Urothelium cell line (cell line): ENCODE results near the gene NGB.

Experiments used
- DNase-seq: peaks from one replicate; pipeline ENCODE4 v3.0.0; 2011; ENCODE audit warnings: low spot score, mixed read lengths
- FAIRE-seq: peaks from 2 replicates; lab custom pipeline; 2011; peaks lifted over from hg19 to GRCh38; lab: Jason Lieb, UNC

Gene NGB

DNA sequence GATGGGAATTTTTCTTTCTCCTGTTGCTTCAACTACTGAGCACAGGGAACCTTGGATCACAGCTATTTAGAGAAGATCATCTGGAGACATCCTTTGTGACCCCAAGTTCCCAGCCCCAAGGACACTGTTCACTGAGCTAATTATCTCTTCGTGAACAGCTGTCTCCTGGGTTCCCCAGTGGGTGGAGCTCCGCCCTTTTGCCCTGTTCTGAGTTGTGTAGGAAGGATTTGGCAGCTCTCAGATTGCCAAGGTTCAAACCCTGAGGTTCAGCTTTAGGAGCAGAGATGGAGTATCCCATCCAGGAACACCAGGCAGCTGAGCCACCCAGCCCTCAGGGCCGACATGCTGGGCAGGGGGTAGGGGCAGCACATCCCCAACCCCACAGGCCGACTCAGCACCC, 32.0 kb downstream of the NGB start:
- DNase-seq, result no peak
- FAIRE-seq, result no peak

DNA sequence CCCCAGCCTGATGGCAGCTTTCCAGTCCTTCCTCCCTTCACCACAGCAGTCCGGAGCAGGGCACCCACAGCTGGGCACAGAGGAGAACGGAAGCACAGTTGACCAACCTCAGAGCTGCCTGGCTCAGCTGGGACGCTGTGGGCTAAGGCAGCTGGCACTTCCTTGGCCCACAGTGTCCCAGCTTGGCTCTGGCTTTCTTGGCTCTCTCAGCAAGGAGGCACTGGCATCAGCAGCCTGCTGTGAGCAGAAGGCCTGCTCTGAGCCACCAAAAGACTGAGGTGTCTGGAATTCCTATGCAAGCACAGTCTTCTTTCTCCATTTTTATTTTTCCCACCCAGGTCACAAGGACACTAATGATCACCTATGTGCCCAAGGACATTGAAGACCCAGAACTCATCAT, 32.6 kb downstream of the NGB start:
- FAIRE-seq (no peak), DNase-seq (no peak)

DNA sequence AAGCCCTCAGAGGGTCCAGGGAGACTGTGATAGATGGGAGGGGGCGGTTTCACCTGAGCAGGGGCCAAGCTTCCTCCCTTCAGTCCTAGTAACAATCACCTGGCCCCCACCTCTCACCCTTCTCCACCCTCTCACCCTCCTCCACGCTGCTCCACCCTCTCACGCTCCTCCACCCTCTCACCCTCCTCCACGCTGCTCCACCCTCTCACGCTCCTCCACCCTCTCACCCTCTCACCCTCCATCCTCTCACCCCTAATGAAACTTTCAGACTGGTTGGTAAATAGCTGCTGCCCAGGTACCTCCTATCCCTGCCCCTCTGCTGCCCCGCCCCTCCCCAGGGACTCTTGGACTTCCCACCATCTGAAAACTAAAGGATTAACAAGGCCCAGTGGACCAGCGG, 34.2 kb downstream of the NGB start:
- DNase-seq (no peak), FAIRE-seq (no peak)

DNA sequence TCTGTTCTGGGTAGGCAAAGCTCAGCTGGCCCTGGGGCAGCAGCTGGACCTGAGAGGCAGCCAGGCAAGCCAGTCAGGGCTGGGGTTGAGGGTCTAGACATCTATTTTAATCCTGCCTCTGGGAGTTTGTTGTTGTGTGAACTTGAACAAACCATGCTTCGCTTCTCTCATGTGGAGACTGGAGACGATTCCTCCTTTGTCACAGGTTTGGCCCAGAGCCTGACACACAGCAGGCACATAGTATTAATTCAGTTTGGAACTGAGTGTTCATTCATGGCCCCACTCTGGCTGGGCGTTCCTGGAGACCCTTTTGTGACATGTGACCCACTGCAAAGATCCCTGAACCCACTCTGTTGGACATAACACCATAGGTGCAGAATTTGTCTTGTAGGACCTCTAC, 39.3 kb downstream of the NGB start:
- peak; percentile 74 for FAIRE-seq
- DNase-seq, result no peak

DNA sequence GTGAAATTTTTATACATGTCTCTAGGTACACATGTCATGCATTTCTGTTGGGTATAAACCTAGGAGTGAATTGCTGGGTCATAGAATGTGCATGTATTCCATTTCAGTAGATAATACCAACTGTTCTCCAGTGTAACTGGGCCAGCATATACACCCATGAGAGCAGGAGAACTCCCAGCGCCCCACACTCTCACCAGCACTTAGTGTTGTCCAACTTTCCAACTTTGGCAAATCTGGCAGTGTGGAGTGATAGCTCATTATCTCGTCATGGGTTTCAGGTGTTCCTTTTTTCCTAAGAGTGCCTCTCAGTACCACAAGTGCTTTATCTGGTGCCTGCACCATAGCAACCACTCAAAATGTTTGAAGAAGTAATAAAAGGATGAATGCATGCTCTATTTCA, 40.1 kb downstream of the NGB start:
- no peak for DNase-seq
- no peak for FAIRE-seq

DNA sequence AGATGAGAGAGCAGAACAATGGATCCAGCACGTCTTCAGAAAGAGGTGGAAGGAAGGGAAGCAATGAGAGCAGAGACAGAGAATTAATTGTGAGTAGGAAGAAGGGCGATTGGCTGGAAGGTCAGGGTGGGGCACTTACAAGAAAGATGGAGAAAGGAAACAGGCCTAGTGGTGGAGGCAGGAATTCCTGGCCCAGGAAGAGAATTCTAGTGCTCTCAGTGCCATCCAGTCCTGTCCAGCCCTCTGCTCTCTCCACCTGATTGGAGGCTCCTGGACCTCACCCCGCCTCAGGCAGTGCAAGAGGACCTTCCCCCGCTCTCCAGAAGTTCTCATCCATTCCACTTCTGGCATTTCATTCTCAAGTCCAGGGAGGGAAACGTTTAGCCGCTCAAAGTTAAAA, 43.0 kb downstream of the NGB start:
- FAIRE-seq, result no peak
- no peak for DNase-seq

DNA sequence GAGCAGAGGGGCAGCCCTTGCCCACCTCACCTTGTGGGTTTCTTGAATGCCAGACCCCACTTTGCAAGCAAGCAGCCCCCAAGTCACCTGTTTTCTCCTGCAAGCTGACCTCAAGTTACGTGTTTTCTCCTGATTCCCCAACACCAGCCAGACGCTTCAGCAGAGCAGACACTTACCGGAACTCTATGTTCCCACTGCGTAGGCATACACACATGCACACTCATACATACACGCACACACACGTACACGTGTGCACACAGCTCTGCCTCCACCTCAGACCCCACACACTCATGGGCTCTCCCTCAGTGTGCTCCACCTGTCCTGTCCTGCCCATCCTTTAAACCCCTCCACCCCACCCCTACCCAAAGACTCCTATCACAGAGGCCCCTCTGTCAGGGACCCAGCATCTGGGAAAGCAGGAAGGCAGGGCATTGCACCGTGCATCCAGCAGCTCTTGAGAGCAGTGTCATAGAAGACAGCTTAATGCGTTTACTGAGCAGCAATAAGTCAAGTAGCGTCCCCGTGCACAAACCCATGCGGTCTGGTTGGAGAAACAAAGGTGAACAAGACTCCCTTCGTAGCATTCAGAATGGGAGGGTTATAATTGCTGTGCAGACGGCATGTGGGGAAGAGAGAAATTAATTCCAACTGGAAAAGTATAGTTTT, 45.0 kb downstream of the NGB start:
- FAIRE-seq (peak; percentile 74), DNase-seq (no peak)

DNA sequence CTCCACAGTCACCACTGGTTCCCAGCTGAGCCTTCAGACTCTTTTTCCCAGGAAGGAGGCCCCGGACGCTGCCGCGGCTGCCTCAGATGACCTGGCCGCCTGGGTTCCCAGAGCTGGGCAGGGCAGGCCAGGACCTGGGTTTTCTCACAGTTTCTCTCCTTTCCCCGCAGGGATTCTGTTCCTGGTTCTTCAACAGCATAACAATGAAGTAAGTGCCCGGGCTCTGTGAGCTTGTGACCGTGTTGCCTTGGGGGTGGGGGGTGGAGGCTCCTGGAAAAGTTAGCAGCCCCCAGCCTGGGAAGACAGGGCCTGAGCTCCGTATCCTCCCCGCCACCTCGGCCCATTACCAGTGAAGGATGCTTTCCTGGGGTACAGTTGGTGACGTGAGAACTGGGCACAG, 45.8 kb downstream of the NGB start:
- no peak for FAIRE-seq
- DNase-seq, result no peak

DNA sequence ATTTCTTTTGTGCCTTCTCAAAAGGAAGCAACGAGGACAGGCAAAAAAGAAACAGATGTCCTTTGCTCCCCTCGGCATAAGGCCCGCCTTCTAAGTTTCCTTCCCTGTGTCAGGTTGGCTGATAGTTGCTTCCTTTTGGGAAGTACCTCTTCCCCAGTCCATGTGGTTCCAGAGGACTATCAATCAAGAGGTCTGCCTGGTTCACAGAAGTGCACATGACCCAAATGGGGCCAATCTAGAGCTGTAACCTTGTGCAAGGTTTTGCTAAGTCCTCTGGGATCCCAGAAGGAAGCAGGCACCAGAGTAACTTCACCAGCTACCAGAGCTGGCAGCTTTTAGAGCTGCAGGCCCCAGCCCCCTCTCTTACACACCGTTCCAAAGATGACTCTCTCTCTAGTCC, 46.8 kb downstream of the NGB start:
- DNase-seq, result no peak
- FAIRE-seq, result no peak

DNA sequence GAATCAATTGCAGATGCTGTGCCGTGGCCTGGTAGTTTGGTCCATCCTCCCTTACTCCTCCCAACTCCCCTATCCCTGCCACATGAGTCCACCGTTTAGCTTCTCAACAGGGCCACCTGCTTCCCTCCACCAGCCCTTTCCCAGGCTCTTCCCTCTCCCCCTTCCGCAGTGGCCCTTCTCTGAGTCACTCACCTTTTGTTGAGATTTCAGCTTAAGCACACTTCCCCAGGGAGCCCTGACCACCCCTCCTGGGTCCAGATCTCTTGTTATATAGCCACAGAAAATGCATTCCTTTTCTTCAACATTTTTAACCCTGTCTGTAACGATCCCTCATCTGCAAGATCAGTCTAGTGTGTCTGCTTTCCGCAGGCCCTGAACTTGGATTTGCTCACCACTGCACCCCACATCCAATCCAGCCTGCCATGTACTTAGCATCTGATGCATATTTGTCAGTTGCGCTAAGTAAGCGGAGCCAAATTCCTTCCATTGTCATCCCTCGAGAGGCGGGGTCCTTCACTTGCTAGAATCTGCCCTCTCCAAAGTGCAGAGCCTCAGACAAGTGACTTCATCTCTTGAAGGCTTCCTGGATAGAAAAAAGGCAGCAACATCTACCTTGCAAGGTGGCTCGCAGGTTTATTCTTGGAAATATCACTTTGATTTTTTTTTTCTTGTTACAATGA, 48.3 kb downstream of the NGB start:
- FAIRE-seq, result peak; percentile 62
- DNase-seq, result no peak

DNA sequence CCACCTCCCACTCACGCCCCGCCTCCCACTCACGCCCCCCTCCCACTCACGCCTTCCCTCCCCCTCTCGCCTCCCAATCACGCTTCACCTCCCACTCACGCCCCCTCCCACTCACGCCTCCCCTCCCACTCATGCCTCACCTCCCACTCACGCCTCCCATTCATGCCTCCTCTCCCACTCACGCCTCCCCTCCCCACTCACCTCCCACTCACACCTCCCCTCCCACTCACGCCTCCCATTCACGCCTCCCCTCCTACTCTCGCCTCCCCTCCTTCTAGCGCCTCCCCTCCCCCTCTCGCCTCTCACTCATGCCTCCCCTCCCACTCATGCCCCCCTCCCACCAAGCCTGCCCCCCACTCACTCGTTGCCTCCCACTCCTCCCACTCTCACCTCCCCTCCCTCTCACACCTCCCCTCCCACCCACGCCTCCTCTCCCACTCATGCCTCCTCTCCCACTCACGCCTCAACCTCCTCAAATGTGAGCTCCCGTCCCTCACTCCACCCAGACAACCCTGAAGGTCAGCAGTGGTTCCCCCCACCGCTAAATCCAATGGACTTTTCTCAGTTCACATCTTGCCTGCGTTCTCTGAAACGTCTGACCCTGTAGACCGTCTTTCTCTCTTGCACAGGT, 49.6 kb downstream of the NGB start:
- FAIRE-seq (no peak), DNase-seq (no peak)

DNA sequence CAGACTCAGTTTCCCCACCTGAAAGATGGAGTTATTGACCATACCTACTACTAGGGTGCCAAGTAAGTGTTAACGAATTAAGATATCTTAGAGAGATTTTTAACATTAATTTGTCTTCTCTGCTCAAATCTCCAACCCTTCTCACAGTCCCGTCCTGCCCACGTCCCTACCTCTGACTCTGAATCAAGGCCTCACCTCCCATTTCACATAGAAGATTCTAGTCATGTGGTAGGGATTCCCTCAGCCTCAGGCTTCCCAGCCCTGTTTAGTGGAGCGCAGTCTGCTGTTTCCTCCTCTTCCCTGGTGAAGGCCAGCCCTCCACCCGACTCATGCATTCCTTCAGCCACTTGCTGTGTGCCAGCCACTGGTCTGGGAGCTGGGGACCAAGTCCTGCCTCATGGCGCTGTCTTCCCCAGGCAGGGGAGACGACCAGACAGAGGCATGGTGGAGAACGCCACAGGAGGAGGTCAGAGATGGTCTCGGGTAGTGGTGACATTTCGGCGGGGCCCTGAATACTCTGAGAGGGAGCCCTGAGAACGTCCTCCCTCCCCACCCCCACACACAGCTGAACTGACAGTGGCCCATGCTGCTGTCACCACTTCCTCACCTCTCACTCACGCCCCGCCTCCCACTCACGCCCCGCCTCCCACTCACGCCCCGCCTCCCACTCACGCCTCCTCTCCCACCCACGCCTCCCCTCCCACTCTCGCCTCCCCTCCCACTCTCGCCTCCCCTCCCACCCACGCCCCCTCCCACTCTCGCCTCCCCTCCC, 50.6 kb downstream of the NGB start:
- FAIRE-seq, result no peak
- no peak for DNase-seq

DNA sequence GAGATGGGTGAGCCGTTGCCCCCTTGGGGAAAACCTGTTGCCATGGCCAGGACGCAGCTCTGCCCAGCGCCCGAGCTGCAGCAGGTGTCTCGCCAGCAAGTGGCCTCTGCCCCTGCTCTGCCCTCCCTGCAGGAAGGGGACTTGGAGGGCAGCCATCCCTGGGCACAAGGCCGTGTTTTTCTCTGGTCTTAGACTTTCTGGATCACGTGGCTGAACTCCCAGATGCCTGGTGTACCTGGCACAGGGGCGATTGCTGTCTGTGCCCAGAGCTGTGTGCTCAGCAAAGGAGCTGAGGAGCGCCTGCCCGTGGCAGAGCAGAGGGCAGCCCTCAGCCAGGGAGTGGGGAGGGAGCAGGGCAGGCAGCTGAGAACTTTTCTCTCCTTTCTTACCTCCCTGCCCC, 51.4 kb downstream of the NGB start:
- DNase-seq (no peak), FAIRE-seq (no peak)

DNA sequence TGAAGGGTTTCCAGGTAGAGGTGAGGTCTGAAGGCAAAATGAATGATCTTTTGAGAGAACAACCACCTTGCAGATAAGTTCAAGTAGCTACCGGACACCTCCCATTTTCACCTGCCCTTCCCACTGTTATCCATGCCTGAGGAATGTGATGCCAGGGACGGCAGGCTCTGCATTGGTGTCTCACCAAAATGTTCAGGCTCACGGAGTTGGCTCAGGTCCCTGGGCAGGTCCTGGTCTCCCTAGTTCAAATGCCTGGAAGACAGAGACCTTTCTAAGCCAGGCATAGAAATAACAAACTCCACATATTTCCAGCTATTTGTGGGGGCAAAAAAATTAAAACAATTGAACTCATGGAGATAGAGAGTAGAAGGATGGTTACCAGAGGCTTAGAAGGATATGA, 53.5 kb downstream of the NGB start:
- FAIRE-seq (no peak), DNase-seq (no peak)
